Lower leg skin (tissue), 3 donors: ENCODE results near the gene SH3BP1.

ENCODE experiments used
- POLR2A ChIP-seq, 2 donors: fragments of 450-650 bp; IDR thresholded peaks; one replicate each; pipeline ENCODE4 v1.6.1; 2016 to 2017; ENCODE audit warnings: antibody characterized with exemption in 2 of 2, mild to moderate bottlenecking in 1 of 2, moderate library complexity in 1 of 2
- TF ChIP-seq, protein P1 (sequence below), 3 donors: fragments of 450-650 bp; IDR thresholded peaks; one replicate each; pipeline ENCODE4 v1.5.1; 2016; ENCODE audit warnings: antibody characterized with exemption in 3 of 3, mild to moderate bottlenecking in 3 of 3, moderate library complexity in 2 of 3

DNA sequence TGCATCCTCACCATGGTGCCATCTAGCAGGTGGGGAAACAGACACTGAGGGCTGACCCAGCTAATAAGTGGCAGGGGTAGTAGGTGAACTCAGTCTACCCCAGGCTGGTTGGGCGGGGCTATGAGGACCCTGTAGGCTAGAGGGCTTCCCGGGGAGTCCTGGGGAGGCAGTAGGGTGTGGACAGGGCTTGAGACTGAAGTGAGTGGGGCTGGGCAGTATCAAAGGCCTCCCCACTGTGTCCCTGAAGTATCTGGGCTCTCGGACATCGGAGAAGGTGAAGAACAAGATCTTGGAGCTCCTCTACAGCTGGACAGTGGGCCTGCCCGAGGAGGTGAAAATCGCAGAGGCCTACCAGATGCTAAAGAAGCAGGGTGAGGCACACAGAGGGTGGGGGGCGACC lies 19.5 kb upstream of the SH3BP1 start:
- TF ChIP-seq, protein P1, sequence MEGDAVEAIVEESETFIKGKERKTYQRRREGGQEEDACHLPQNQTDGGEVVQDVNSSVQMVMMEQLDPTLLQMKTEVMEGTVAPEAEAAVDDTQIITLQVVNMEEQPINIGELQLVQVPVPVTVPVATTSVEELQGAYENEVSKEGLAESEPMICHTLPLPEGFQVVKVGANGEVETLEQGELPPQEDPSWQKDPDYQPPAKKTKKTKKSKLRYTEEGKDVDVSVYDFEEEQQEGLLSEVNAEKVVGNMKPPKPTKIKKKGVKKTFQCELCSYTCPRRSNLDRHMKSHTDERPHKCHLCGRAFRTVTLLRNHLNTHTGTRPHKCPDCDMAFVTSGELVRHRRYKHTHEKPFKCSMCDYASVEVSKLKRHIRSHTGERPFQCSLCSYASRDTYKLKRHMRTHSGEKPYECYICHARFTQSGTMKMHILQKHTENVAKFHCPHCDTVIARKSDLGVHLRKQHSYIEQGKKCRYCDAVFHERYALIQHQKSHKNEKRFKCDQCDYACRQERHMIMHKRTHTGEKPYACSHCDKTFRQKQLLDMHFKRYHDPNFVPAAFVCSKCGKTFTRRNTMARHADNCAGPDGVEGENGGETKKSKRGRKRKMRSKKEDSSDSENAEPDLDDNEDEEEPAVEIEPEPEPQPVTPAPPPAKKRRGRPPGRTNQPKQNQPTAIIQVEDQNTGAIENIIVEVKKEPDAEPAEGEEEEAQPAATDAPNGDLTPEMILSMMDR (IDR thresholded peaks at IDR 0.05), result no peak
- TF ChIP-seq POLR2A (IDR thresholded peaks at IDR 0.05), result no peak
